MM.1S (cell line): Measurements from ENCODE around the gene UBL3.

Source experiments
- DNase-seq: peaks from one replicate; pipeline ENCODE4 v3.0.0-alpha.2; 2015
- H2AFZ ChIP-seq: fragments of 300-600 bp; sonication (generic); 2 replicates; pipeline ENCODE4 v1.6.0; 2016; ENCODE audit warnings: antibody characterized with exemption, low read length
- H3F3A ChIP-seq: fragments of 300-600 bp; sonication (generic); 2 replicates; pipeline ENCODE4 v1.6.1; 2016; ENCODE audit warnings: mild to moderate bottlenecking, antibody characterized with exemption, low read length, moderate library complexity, mixed read lengths; ENCODE audit not compliant: insufficient read depth
- H3K27ac ChIP-seq: fragments of 300-600 bp; sonication (generic); 2 replicates; pipeline ENCODE4 v1.5.1; 2016; ENCODE audit warnings: mild to moderate bottlenecking, low read length
- H3K27me3 ChIP-seq: fragments of 300-600 bp; sonication (generic); replicated peaks from 2 replicates; pipeline ENCODE4 v1.6.0; 2016; ENCODE audit warnings: low read length; ENCODE audit not compliant: insufficient read depth
- H3K36me3 ChIP-seq: fragments of 300-600 bp; sonication (generic); replicated peaks from 2 replicates; pipeline ENCODE4 v1.6.1; 2016; ENCODE audit warnings: mild to moderate bottlenecking, low read length, mixed read lengths; ENCODE audit not compliant: insufficient read depth
- H3K4me1 ChIP-seq: fragments of 300-600 bp; sonication (generic); 2 replicates; pipeline ENCODE4 v1.6.1; 2016; ENCODE audit warnings: low read length, mixed read lengths
- H3K4me2 ChIP-seq: fragments of 300-600 bp; sonication (generic); 2 replicates; pipeline ENCODE4 v1.6.0; 2016; ENCODE audit warnings: low read depth, low read length
- H3K4me3 ChIP-seq: fragments of 300-600 bp; sonication (generic); 2 replicates; pipeline ENCODE4 v1.5.1; 2016; ENCODE audit warnings: low read length, mixed read lengths
- H3K79me2 ChIP-seq: fragments of 300-600 bp; sonication (generic); 2 replicates; pipeline ENCODE4 v1.6.1; 2016; ENCODE audit warnings: mixed run types, low read length, mixed read lengths
- H3K9ac ChIP-seq: fragments of 300-600 bp; sonication (generic); 2 replicates; pipeline ENCODE4 v1.6.1; 2016; ENCODE audit warnings: low read length, mixed read lengths
- H3K9me2 ChIP-seq: fragments of 300-600 bp; sonication (generic); replicated peaks from 2 replicates; pipeline ENCODE4 v1.6.1; 2016; ENCODE audit warnings: mild to moderate bottlenecking, low read length, mixed read lengths; ENCODE audit not compliant: insufficient read depth
- H3K9me3 ChIP-seq: fragments of 300-600 bp; sonication (generic); replicated peaks from 2 replicates; pipeline ENCODE4 v1.6.1; 2016; ENCODE audit warnings: mild to moderate bottlenecking, low read length, mixed read lengths; ENCODE audit not compliant: insufficient read depth
- H4K20me1 ChIP-seq: fragments of 300-600 bp; sonication (generic); 2 replicates; pipeline ENCODE4 v1.6.1; 2016; ENCODE audit warnings: mild to moderate bottlenecking, low read length, moderate library complexity, mixed read lengths; ENCODE audit not compliant: insufficient read depth
- CTCF ChIP-seq: fragments of 300-600 bp; sonication (generic); IDR thresholded peaks from 2 replicates; pipeline ENCODE4 v1.5.1; 2016; ENCODE audit warnings: antibody characterized with exemption, low read length, mixed read lengths
- EZH2 ChIP-seq: fragments of 300-600 bp; sonication (generic); optimal IDR thresholded peaks from 2 replicates; pipeline ENCODE3; 2017; ENCODE audit warnings: low read depth, mild to moderate bottlenecking, antibody characterized with exemption, low read length, mixed read lengths
- EZH2phosphoT487 ChIP-seq: fragments of 300-600 bp; sonication (generic); IDR thresholded peaks from 2 replicates; pipeline ENCODE4 v1.6.1; 2018; ENCODE audit warnings: antibody characterized with exemption, low read length

UBL3 gene

GRCh38 chr13:29885989-29886388 is 35.6 kb upstream of the UBL3 start:
- Histone ChIP-seq H3K4me1 (no peaks in the 10 kb centered on the region), H3K4me2 (no peak overlapping the region), H3K36me3 (no peaks in the 10 kb centered on the region), H3F3A (no peaks in the 10 kb centered on the region), H3K9me2 (no peaks in the 10 kb centered on the region), H3K4me3 (no peak overlapping the region), H3K79me2 (no peaks in the 10 kb centered on the region), H3K27ac (no peak overlapping the region), H4K20me1 (no peaks in the 10 kb centered on the region), H3K9me3 (no peaks in the 10 kb centered on the region), H3K9ac (no peak overlapping the region), H2AFZ (no peak overlapping the region), H3K27me3 (no peaks in the 10 kb centered on the region)
- TF ChIP-seq EZH2 = no peak
- TF ChIP-seq CTCF = no peak
- no peak for TF ChIP-seq EZH2phosphoT487
- no peak for DNase-seq

GRCh38 chr13:29884671-29885430 is 34.4 kb upstream of the UBL3 start:
- no peaks in the 10 kb centered on the region for H3K9me2 ChIP-seq
- no peak overlapping the region for H3K4me2 ChIP-seq
- H3K4me1 ChIP-seq = no peaks in the 10 kb centered on the region
- no peaks in the 10 kb centered on the region for H3K36me3 ChIP-seq
- no peaks in the 10 kb centered on the region for H3K27me3 ChIP-seq
- no peak for TF ChIP-seq CTCF
- no peak for TF ChIP-seq EZH2
- no peak for TF ChIP-seq EZH2phosphoT487
- H2AFZ ChIP-seq = no peak overlapping the region
- no peak overlapping the region for H3K27ac ChIP-seq
- H3K9ac ChIP-seq = no peak overlapping the region
- no peaks in the 10 kb centered on the region for H3F3A ChIP-seq
- no peak for DNase-seq
- H4K20me1 ChIP-seq = no peaks in the 10 kb centered on the region
- H3K79me2 ChIP-seq = no peaks in the 10 kb centered on the region
- no peak overlapping the region for H3K4me3 ChIP-seq
- no peaks in the 10 kb centered on the region for H3K9me3 ChIP-seq

GRCh38 chr13:29883941-29884518 is 33.6 kb upstream of the UBL3 start:
- H2AFZ ChIP-seq = no peak overlapping the region
- no peaks in the 10 kb centered on the region for H3K4me1 ChIP-seq
- no peak overlapping the region for H3K4me3 ChIP-seq
- H3K9me2 ChIP-seq = no peaks in the 10 kb centered on the region
- no peaks in the 10 kb centered on the region for H3K9me3 ChIP-seq
- no peak for DNase-seq
- no peak overlapping the region for H3K27ac ChIP-seq
- H3K9ac ChIP-seq = no peak overlapping the region
- no peaks in the 10 kb centered on the region for H3K36me3 ChIP-seq
- H3K27me3 ChIP-seq = no peaks in the 10 kb centered on the region
- no peak overlapping the region for H3K4me2 ChIP-seq
- TF ChIP-seq EZH2 = no peak
- no peak for TF ChIP-seq CTCF
- TF ChIP-seq EZH2phosphoT487 = no peak
- no peaks in the 10 kb centered on the region for H4K20me1 ChIP-seq
- H3F3A ChIP-seq = no peaks in the 10 kb centered on the region
- no peaks in the 10 kb centered on the region for H3K79me2 ChIP-seq
